ENCODE measurements around the gene RAB39B.
"Not testable (repeated sequence)": the region's sequence is repeated elsewhere in the genome, so short reads cannot be mapped to it uniquely, and the experiment has no call there.

RAB39B gene

GRCh38 chrX:155263854-155264628, at the start of gene RAB39B:
Gene RAB39B, minus strand, starts transcription at chrX:155264491. Its CDS starts 203 bp downstream, at chrX:155264288.
- no peak within 1 kb of the TSS for H3K27ac ChIP-seq (ENCODE audit: low read depth, low read length)
- H3K4me3 ChIP-seq (ENCODE audit: low read length): peak within 1 kb of the TSS; percentile 42
- no peaks in the 10 kb centered on the region for H3K27me3 ChIP-seq (ENCODE audit: control insufficient read depth, insufficient read depth, low read length)
- no peak within 1 kb of the TSS for H3K9ac ChIP-seq (ENCODE audit: low read length)
- H3K36me3 ChIP-seq (ENCODE audit: control insufficient read depth, insufficient read depth, low read length): no peaks in the 10 kb centered on the region
- no peaks in the 10 kb centered on the region for H3K4me1 ChIP-seq (ENCODE audit: control insufficient read depth, insufficient read depth, low read length)

GRCh38 chrX:155313766-155314165, 49.5 kb upstream of the RAB39B start:
- no peak overlapping the region for H3K9ac ChIP-seq (ENCODE audit: low read length)
- H3K27me3 ChIP-seq (ENCODE audit: control insufficient read depth, insufficient read depth, low read length): no peaks in the 10 kb centered on the region
- no peaks in the 10 kb centered on the region for H3K36me3 ChIP-seq (ENCODE audit: control insufficient read depth, insufficient read depth, low read length)
- no peak overlapping the region for H3K4me3 ChIP-seq (ENCODE audit: low read length)
- no peaks in the 10 kb centered on the region for H3K4me1 ChIP-seq (ENCODE audit: control insufficient read depth, insufficient read depth, low read length)
- H3K27ac ChIP-seq (ENCODE audit: low read depth, low read length): no peak overlapping the region

- no peak overlapping the region for H3K4me3 ChIP-seq (ENCODE audit: low read length)
- H3K4me1 ChIP-seq (ENCODE audit: control insufficient read depth, insufficient read depth, low read length): no peaks in the 10 kb centered on the region
- H3K27me3 ChIP-seq (ENCODE audit: control insufficient read depth, insufficient read depth, low read length): no peaks in the 10 kb centered on the region
- no peaks in the 10 kb centered on the region for H3K36me3 ChIP-seq (ENCODE audit: control insufficient read depth, insufficient read depth, low read length)
- H3K9ac ChIP-seq (ENCODE audit: low read length): no peak overlapping the region
- no peak overlapping the region for H3K27ac ChIP-seq (ENCODE audit: low read depth, low read length)
Measured at GRCh38 chrX:155293771-155294170, 29.5 kb upstream of the RAB39B start.

DNA sequence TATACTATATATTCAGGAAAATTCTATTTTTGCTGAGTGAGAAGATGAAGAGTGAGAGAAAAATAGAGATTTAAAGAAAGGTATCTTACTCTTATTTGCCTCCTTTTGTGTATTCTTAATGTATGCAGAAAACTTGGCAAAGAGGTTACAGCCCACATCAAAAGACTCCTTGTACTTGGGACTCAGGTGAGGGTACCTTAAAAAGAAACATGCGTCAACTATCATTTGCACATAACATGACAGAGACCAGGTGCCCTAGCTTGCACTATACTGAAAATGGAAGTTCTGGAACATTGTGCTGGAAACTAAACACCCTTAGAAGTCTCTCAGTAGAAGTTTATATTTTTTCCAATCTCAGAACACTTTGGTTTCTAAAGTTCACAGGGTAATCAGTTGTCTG, 15.6 kb upstream of the RAB39B start:
- Histone ChIP-seq H3K9ac (ENCODE audit: low read length) (no peak overlapping the region), H3K27ac (ENCODE audit: low read depth, low read length) (no peak overlapping the region), H3K36me3 (ENCODE audit: control insufficient read depth, insufficient read depth, low read length) (no peaks in the 10 kb centered on the region), H3K4me1 (ENCODE audit: control insufficient read depth, insufficient read depth, low read length) (no peaks in the 10 kb centered on the region), H3K27me3 (ENCODE audit: control insufficient read depth, insufficient read depth, low read length) (no peaks in the 10 kb centered on the region), H3K4me3 (ENCODE audit: low read length) (no peak overlapping the region)

DNA sequence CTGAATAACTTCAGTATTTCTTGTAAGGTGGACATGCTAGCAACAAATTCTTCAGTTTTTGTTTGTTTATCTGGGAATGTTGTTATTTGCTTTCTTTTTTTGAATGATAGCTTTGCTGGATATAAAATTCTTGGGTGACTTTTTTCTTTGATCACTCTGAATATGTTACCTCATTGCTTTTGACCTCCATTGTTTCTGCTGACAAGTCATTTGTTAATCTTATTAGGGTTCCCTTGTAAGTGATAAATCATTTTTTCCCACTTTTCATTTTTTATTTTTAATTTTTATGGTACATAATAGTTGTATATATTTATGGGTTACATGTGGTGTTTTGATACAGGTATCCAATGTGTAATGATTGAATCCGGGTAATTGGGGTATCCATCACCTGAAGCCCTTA, 6.7 kb upstream of the RAB39B start:
- no peaks in the 10 kb centered on the region for H3K4me1 ChIP-seq (ENCODE audit: control insufficient read depth, insufficient read depth, low read length)
- no peaks in the 10 kb centered on the region for H3K36me3 ChIP-seq (ENCODE audit: control insufficient read depth, insufficient read depth, low read length)
- H3K4me3 ChIP-seq (ENCODE audit: low read length): no peak overlapping the region

GRCh38 chrX:155267995-155268394, 3.7 kb upstream of the RAB39B start:
- not testable (repeated sequence) for H3K9ac ChIP-seq (ENCODE audit: low read length); H3K4me3 ChIP-seq (ENCODE audit: low read length); H3K27ac ChIP-seq (ENCODE audit: low read depth, low read length); H3K36me3 ChIP-seq (ENCODE audit: control insufficient read depth, insufficient read depth, low read length); H3K27me3 ChIP-seq (ENCODE audit: control insufficient read depth, insufficient read depth, low read length); H3K4me1 ChIP-seq (ENCODE audit: control insufficient read depth, insufficient read depth, low read length)

More for the DNA sequence above, 6.7 kb upstream of the RAB39B start:
- Histone ChIP-seq H3K27ac (ENCODE audit: low read depth, low read length) (no peak overlapping the region), H3K9ac (ENCODE audit: low read length) (no peak overlapping the region), H3K27me3 (ENCODE audit: control insufficient read depth, insufficient read depth, low read length) (no peaks in the 10 kb centered on the region)

GRCh38 chrX:155266439-155266838, 2.1 kb upstream of the RAB39B start:
- Histone ChIP-seq H3K27me3 (ENCODE audit: control insufficient read depth, insufficient read depth, low read length) (no peaks in the 10 kb centered on the region), H3K4me3 (ENCODE audit: low read length) (no peak overlapping the region), H3K4me1 (ENCODE audit: control insufficient read depth, insufficient read depth, low read length) (no peaks in the 10 kb centered on the region), H3K27ac (ENCODE audit: low read depth, low read length) (no peak overlapping the region), H3K9ac (ENCODE audit: low read length) (no peak overlapping the region), H3K36me3 (ENCODE audit: control insufficient read depth, insufficient read depth, low read length) (no peaks in the 10 kb centered on the region)

- Histone ChIP-seq H3K9ac (ENCODE audit: low read length) (no peak overlapping the region), H3K4me3 (ENCODE audit: low read length) (no peak overlapping the region), H3K4me1 (ENCODE audit: control insufficient read depth, insufficient read depth, low read length) (no peaks in the 10 kb centered on the region), H3K27me3 (ENCODE audit: control insufficient read depth, insufficient read depth, low read length) (no peaks in the 10 kb centered on the region), H3K27ac (ENCODE audit: low read depth, low read length) (no peak overlapping the region), H3K36me3 (ENCODE audit: control insufficient read depth, insufficient read depth, low read length) (no peaks in the 10 kb centered on the region)
Measured at GRCh38 chrX:155262970-155263754, 1.1 kb downstream of the RAB39B start.

DNA sequence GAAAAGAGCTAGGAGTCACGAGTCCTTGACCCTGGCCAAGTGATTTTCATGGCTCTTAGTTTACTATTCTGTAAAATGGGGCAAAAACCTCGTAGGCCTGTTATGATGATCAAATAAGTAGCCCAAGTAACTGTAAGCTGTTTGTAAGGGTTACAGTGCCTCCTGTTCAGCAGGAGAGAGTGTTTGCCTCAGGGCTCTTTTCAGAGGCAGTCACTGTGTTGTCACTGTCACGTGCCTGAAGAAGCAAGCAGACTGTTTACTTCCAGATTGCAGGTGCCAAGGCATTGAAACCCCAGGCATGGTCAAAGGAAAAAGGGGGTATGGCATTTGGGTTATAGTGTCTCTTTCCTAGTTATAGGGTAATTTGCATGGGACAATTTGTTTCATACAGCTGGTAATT, 4.5 kb downstream of the RAB39B start:
- Histone ChIP-seq H3K9ac (ENCODE audit: low read length) (no peak overlapping the region), H3K27me3 (ENCODE audit: control insufficient read depth, insufficient read depth, low read length) (no peaks in the 10 kb centered on the region), H3K36me3 (ENCODE audit: control insufficient read depth, insufficient read depth, low read length) (no peaks in the 10 kb centered on the region), H3K4me1 (ENCODE audit: control insufficient read depth, insufficient read depth, low read length) (no peaks in the 10 kb centered on the region), H3K27ac (ENCODE audit: low read depth, low read length) (no peak overlapping the region), H3K4me3 (ENCODE audit: low read length) (no peak overlapping the region)

DNA sequence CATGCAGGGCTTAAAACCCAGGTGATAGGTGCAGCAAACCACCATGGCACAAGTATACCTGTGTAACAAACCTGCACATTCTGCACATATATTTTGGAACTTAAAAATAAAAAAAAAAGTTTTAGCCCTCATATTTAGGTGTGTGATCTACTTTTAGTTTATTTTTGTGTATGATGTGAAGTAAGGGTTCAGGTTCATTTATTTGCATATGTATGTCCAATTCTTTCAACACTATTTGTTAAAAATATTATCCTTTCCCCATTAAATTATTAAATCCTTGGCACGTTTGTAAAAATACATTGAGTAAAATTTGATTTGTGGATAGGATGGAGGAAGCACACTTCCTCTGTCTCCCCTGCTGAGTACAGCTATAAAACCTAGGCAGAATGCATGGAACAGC, 12.9 kb downstream of the RAB39B start:
- no peak overlapping the region for H3K4me3 ChIP-seq (ENCODE audit: low read length)

GRCh38 chrX:155247497-155247896, 16.8 kb downstream of the RAB39B start:
- Histone ChIP-seq H3K4me3 (ENCODE audit: low read length) (no peak overlapping the region), H3K4me1 (ENCODE audit: control insufficient read depth, insufficient read depth, low read length) (no peaks in the 10 kb centered on the region), H3K9ac (ENCODE audit: low read length) (no peak overlapping the region), H3K27ac (ENCODE audit: low read depth, low read length) (no peak overlapping the region), H3K27me3 (ENCODE audit: control insufficient read depth, insufficient read depth, low read length) (no peaks in the 10 kb centered on the region), H3K36me3 (ENCODE audit: control insufficient read depth, insufficient read depth, low read length) (no peaks in the 10 kb centered on the region)

More for the DNA sequence above, 12.9 kb downstream of the RAB39B start:
- Histone ChIP-seq H3K27ac (ENCODE audit: low read depth, low read length) (no peak overlapping the region), H3K36me3 (ENCODE audit: control insufficient read depth, insufficient read depth, low read length) (no peaks in the 10 kb centered on the region), H3K9ac (ENCODE audit: low read length) (no peak overlapping the region), H3K4me1 (ENCODE audit: control insufficient read depth, insufficient read depth, low read length) (no peaks in the 10 kb centered on the region), H3K27me3 (ENCODE audit: control insufficient read depth, insufficient read depth, low read length) (no peaks in the 10 kb centered on the region)

GRCh38 chrX:155246748-155247147, 17.5 kb downstream of the RAB39B start:
- no peaks in the 10 kb centered on the region for H3K27me3 ChIP-seq (ENCODE audit: control insufficient read depth, insufficient read depth, low read length)
- H3K4me1 ChIP-seq (ENCODE audit: control insufficient read depth, insufficient read depth, low read length): no peaks in the 10 kb centered on the region
- no peak overlapping the region for H3K27ac ChIP-seq (ENCODE audit: low read depth, low read length)
- H3K36me3 ChIP-seq (ENCODE audit: control insufficient read depth, insufficient read depth, low read length): no peaks in the 10 kb centered on the region
- no peak overlapping the region for H3K4me3 ChIP-seq (ENCODE audit: low read length)
- no peak overlapping the region for H3K9ac ChIP-seq (ENCODE audit: low read length)
